ENCODE data around the gene BCAR3.
A peak's percentile ranks its signal among the peaks of the same experiment; 100 is the strongest.

The BCAR3 gene

GRCh38 chr1:93623875-93624274 lies 57.8 kb downstream of the BCAR3 start:
- intact Hi-C loops (cut with micrococcal nuclease): no loop called here

GRCh38 chr1:93623436-93623835 lies 58.2 kb downstream of the BCAR3 start:
- Mint-ChIP-seq H3K9me3 (no peaks in the 10 kb centered on the region), H3K4me3 (no peak overlapping the region), H3K27me3 (no peaks in the 10 kb centered on the region), H3K4me1 (ENCODE audit: low read depth) (peaks cover 44% of the 10 kb centered on the region), H3K36me3 (ENCODE audit: low read depth) (peaks cover 33% of the 10 kb centered on the region), H3K27ac (no peak overlapping the region)
- intact Hi-C loops (cut with micrococcal nuclease): no loop called here

More at GRCh38 chr1:93623875-93624274, 57.8 kb downstream of the BCAR3 start:
- H3K27ac Mint-ChIP-seq: no peak overlapping the region
- H3K4me3 Mint-ChIP-seq: no peak overlapping the region
- H3K36me3 Mint-ChIP-seq (ENCODE audit: low read depth): peaks cover 38% of the 10 kb centered on the region
- H3K4me1 Mint-ChIP-seq (ENCODE audit: low read depth): peaks cover 45% of the 10 kb centered on the region
- H3K27me3 Mint-ChIP-seq: no peaks in the 10 kb centered on the region
- no peaks in the 10 kb centered on the region for H3K9me3 Mint-ChIP-seq

GRCh38 chr1:93621246-93621645 lies 60.4 kb downstream of the BCAR3 start:
- no peak overlapping the region for H3K4me3 Mint-ChIP-seq
- no peaks in the 10 kb centered on the region for H3K27me3 Mint-ChIP-seq
- no peaks in the 10 kb centered on the region for H3K9me3 Mint-ChIP-seq
- peak overlapping the region; percentile 58 for H3K27ac Mint-ChIP-seq
- peaks cover 59% of the 10 kb centered on the region for H3K4me1 Mint-ChIP-seq (ENCODE audit: low read depth)
- peaks cover 28% of the 10 kb centered on the region for H3K36me3 Mint-ChIP-seq (ENCODE audit: low read depth)
- intact Hi-C loops (cut with micrococcal nuclease): no loop called here

DNA sequence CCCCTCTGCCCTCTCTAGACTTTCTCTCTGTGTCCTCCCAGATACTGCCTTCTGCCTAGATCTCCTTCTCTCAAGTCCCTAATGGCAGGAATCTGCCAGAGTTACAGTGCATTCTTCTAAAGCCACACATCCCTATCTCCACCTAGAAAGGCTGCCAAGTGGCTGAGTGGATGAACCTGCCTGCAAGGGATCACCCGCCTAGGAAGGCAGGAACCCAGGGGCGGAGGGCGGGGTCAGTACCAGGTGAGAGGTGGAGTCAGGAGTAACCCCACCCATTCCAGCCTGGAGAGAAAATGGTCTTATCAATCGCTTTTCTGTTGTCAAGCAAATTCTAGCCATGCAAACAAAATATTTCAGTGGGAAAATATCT lies 60.8 kb downstream of the BCAR3 start:
- Mint-ChIP-seq H3K4me3 (no peak overlapping the region), H3K27me3 (no peaks in the 10 kb centered on the region), H3K27ac (peak overlapping the region; percentile 58), H3K4me1 (ENCODE audit: low read depth) (peaks cover 63% of the 10 kb centered on the region), H3K9me3 (no peaks in the 10 kb centered on the region), H3K36me3 (ENCODE audit: low read depth) (peaks cover 29% of the 10 kb centered on the region)
- intact Hi-C loops (cut with micrococcal nuclease): no loop called here

DNA sequence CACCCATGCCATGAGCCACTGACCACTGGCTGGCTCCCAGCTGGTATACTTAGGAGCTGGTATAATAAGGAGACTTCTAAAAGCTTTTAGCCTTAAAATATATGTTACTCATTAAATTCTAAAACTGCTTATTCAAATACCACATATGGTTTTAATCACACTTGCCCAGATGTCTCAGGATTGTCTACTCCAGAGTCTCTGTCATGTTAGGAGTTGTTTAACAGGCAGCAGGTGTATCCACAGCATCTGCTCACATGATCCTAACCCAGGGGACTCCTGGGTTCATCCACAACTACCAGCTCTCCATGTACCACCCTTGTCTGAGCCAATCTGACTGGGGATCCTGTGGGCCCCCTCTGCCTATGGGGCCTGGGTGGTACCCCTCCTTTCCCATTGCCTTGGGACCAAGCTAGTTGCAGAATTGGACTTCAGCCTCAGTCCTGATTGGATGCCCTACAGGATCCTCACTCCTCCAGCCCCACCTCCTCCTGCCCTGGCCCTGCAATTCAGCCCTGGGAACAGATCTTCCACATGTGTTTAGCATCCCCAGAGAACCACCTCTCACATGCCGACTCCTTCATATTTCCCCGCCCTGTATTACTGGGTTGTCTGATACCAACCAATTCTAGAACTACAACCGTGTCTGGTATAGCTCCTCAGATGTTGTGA lies 61.3 kb downstream of the BCAR3 start:
- Mint-ChIP-seq H3K27ac (peak overlapping the region; percentile 58), H3K9me3 (no peaks in the 10 kb centered on the region), H3K4me3 (no peak overlapping the region), H3K27me3 (no peaks in the 10 kb centered on the region), H3K4me1 (ENCODE audit: low read depth) (peaks cover 68% of the 10 kb centered on the region), H3K36me3 (ENCODE audit: low read depth) (peaks cover 34% of the 10 kb centered on the region)
- intact Hi-C loops (cut with micrococcal nuclease): no loop called here

- intact Hi-C loops (cut with micrococcal nuclease): no loop called here
Observed at GRCh38 chr1:93619507-93620171, 62.0 kb downstream of the BCAR3 start.

DNA sequence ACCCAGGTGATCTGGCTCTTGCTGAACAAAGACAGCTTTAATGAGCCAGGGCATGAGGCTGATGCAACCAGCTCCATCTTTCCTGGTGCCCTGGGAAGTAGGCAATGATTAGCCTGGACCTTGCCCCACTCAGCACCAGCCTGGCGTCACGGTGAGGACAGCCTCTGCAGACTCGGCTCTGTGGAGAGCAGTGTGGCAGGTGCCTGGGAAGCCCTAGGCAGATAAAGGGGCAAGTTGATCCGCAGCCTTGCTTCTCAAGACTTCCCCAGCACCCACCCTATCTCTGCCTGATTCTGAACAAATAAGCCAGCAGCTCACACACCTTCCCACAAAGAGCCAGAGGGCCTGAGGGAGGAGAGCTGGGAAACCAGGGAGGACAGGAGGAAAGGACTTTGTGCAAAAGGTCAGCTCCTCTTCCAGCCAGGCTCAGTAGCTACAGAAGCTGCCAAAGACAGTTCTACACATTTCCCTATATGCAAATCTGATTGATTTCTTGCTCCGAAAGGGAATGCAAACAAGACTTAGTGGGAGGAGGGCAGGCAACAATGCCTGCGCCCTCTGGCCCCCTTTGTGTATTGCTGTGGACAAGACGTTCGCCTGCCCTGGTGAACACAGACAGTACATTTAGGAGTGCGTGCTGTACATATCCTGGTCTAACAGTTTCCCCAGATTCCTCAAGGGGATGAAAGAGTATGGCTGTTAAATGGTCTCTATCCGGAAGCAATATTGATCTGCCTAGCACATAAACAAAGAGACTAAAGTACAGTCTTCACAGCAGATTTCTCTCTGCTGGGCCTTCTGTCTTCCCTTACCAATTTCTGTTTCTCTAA lies 63.8 kb downstream of the BCAR3 start:
- intact Hi-C loops (cut with micrococcal nuclease): no loop called here
- Mint-ChIP-seq H3K9me3 (no peaks in the 10 kb centered on the region), H3K4me3 (no peak overlapping the region), H3K36me3 (ENCODE audit: low read depth) (peaks cover 43% of the 10 kb centered on the region), H3K27me3 (no peaks in the 10 kb centered on the region), H3K27ac (peak overlapping the region; percentile 65), H3K4me1 (ENCODE audit: low read depth) (peaks cover 91% of the 10 kb centered on the region)

More at GRCh38 chr1:93619507-93620171, 62.0 kb downstream of the BCAR3 start:
- Mint-ChIP-seq H3K27me3 (no peaks in the 10 kb centered on the region), H3K36me3 (ENCODE audit: low read depth) (peaks cover 41% of the 10 kb centered on the region), H3K27ac (peak overlapping the region; percentile 58), H3K4me1 (ENCODE audit: low read depth) (peaks cover 75% of the 10 kb centered on the region), H3K9me3 (no peaks in the 10 kb centered on the region), H3K4me3 (no peak overlapping the region)

- Mint-ChIP-seq H3K27ac (peak overlapping the region; percentile 65), H3K4me1 (ENCODE audit: low read depth) (peaks cover 94% of the 10 kb centered on the region), H3K4me3 (no peak overlapping the region), H3K9me3 (no peaks in the 10 kb centered on the region), H3K36me3 (ENCODE audit: low read depth) (peaks cover 40% of the 10 kb centered on the region), H3K27me3 (no peaks in the 10 kb centered on the region)
- intact Hi-C loops (cut with micrococcal nuclease): no loop called here
Observed at GRCh38 chr1:93616996-93617669, 64.5 kb downstream of the BCAR3 start.

DNA sequence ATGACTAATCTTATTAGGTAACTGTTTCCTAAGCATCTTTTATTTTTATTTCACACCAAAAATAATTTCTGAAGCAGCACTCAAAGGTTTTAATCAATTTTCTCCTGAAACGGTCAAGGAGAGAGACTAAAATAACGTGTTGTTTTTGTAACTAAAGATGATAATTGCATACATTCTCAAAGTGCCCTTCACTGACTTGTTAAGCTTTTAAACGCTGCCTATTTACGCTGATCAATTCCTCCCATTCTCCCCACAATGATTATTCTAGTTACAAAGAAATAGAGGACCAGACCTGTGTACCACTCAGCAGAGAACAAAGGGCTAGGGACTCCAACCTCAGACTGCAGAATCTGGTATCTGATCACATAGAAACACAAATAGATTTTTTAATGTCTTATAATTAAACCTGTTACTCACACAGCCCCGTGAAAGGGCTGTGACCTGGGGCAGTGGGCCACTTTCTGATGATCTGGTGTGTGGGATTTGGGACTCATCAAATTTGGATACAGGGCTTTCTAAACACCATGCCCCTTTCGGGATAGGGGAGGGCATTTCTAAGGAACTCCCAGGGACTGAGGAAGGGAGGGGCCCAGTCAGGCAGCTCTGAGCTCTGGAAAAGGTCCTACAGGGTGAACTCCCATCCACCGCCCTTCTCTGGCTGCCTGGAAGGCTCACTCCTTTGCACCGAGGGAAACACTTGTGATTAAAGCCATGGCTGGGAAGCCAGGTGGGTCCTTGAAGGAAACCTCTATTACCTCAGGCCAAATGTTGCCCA lies 65.2 kb downstream of the BCAR3 start:
- Mint-ChIP-seq H3K27me3 (no peaks in the 10 kb centered on the region), H3K27ac (peak overlapping the region; percentile 65), H3K36me3 (ENCODE audit: low read depth) (peaks cover 33% of the 10 kb centered on the region), H3K4me1 (ENCODE audit: low read depth) (peaks cover 96% of the 10 kb centered on the region), H3K4me3 (no peak overlapping the region), H3K9me3 (no peaks in the 10 kb centered on the region)
- intact Hi-C loops (cut with micrococcal nuclease): no loop called here

DNA sequence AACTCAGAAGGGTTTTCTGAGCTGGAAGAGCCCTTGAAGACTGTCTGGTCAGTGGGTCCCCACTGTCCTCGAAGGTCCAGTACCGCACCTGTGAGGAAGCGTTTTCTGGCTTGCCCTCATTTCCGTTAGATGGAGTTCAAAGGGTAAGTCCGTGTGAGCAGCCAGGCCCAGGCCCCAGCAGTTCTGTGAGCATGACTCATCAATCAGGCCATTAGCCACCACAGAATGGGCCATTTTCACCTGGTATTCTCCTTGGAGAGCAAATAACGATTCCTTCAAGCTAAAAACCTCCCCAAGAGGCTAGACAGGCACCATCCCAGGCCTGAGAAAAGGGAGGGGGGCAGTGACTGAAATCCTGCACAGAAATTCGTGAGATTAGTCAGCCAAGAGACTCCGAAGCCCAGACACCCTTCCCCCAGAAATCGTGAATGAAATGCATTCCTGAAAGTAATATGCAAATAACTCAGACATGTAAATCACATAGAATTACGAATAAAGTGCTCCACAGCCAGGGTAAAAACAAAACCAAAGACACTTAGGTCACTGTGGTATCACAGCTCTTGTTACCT lies 66.0 kb downstream of the BCAR3 start:
- Mint-ChIP-seq H3K27ac (peak overlapping the region; percentile 27), H3K36me3 (ENCODE audit: low read depth) (peaks cover 26% of the 10 kb centered on the region), H3K27me3 (no peaks in the 10 kb centered on the region), H3K4me3 (no peak overlapping the region), H3K4me1 (ENCODE audit: low read depth) (peaks cover 96% of the 10 kb centered on the region), H3K9me3 (no peaks in the 10 kb centered on the region)
- intact Hi-C loops (cut with micrococcal nuclease): no loop called here

GRCh38 chr1:93614986-93615581 lies 66.6 kb downstream of the BCAR3 start:
- Mint-ChIP-seq H3K27me3 (no peaks in the 10 kb centered on the region), H3K36me3 (ENCODE audit: low read depth) (peaks cover 26% of the 10 kb centered on the region), H3K27ac (peak overlapping the region; percentile 62), H3K4me3 (no peak overlapping the region), H3K9me3 (no peaks in the 10 kb centered on the region), H3K4me1 (ENCODE audit: low read depth) (peaks cover 96% of the 10 kb centered on the region)
- intact Hi-C loops (cut with micrococcal nuclease): no loop called here

DNA sequence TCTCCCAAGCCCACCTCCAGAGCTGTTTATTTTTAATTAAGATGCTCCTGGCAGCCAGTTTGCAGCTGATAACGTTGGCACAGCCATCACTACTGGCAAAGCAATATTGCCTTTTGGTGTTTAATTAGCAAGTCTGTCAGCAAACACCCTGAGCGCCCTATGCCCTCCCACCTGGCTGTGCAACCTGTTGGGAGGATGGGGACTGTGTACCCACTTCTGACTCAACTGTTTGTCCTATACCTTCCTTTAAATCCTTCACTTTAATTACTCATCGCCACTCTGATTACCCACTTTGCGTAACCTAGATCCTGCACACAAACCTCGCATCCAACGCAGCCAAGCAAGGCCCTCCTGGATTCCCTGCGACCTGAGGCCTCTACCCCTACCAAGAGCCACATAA lies 67.1 kb downstream of the BCAR3 start:
- H3K36me3 Mint-ChIP-seq (ENCODE audit: low read depth): peaks cover 31% of the 10 kb centered on the region
- H3K9me3 Mint-ChIP-seq: no peaks in the 10 kb centered on the region
- no peaks in the 10 kb centered on the region for H3K27me3 Mint-ChIP-seq
- no peak overlapping the region for H3K4me3 Mint-ChIP-seq
- peaks cover 97% of the 10 kb centered on the region for H3K4me1 Mint-ChIP-seq (ENCODE audit: low read depth)
- peak overlapping the region; percentile 62 for H3K27ac Mint-ChIP-seq
- intact Hi-C loops (cut with micrococcal nuclease): no loop called here

DNA sequence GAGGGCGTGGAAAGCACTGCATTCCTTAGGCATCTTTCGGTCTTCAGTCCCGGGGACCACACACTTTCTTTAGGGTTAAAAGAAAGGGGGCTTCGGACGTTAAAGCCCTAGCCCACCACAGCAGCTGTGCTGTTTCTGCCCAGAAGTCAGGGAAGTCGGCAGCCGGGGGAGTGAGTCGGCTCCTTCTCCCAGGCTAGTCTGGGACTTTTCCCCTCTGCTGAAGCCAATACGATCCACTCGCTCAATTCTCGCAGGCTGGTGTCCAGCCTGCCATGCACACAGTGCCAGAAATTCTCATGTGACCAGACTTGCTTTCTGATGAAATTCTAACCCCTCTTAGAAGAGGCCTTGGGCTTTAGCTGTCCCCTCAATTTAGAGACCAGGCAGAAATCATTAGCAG lies 67.7 kb downstream of the BCAR3 start:
- peak overlapping the region; percentile 62 for H3K27ac Mint-ChIP-seq
- H3K36me3 Mint-ChIP-seq (ENCODE audit: low read depth): peaks cover 33% of the 10 kb centered on the region
- H3K4me3 Mint-ChIP-seq: no peak overlapping the region
- intact Hi-C loops (cut with micrococcal nuclease): no loop called here
- peaks cover 97% of the 10 kb centered on the region for H3K4me1 Mint-ChIP-seq (ENCODE audit: low read depth)
- no peaks in the 10 kb centered on the region for H3K9me3 Mint-ChIP-seq
- H3K27me3 Mint-ChIP-seq: no peaks in the 10 kb centered on the region

All from dendritic cell treated with granulocyte-macrophage colony-stimulating factor and Interleukin-4, amounts not matched to agents 40 ng/mL and 50 ng/mL, for 4 days (primary cell).